Vagina (tissue), 2 donors: ENCODE data around the gene SKP2. TPM values are rescaled to one million over a fixed set of nuclear protein-coding genes. Genes with fewer than 3 reads are reported as not detected.
A peak's percentile ranks its signal among the peaks of the same experiment; 100 is the strongest.

ENCODE experiments used
- DNase-seq, 2 donors: peaks; one replicate each; pipeline ENCODE4 v3.0.0-alpha.2; 2017; ENCODE audit errors: extremely low spot score in 2 of 2
- H3K27ac ChIP-seq: fragments of 200-600 bp; sonication (generic); one replicate; pipeline ENCODE4 v1.5.1; 2019
- H3K27me3 ChIP-seq: fragments of 200-600 bp; sonication (generic); one replicate; pipeline ENCODE4 v1.5.1; 2019
- H3K36me3 ChIP-seq, 2 donors: fragments of 200-600 bp; sonication (generic); one replicate each; pipeline ENCODE4 v1.5.1; 2017 to 2019
- H3K4me1 ChIP-seq: fragments of 200-600 bp; sonication (generic); one replicate; pipeline ENCODE4 v1.5.1; 2019
- H3K4me3 ChIP-seq, 2 donors: fragments of 200-600 bp; sonication (generic); 1 replicate in 1 of 2; 2 replicates in 1 of 2; pipeline ENCODE4 v1.5.1; 2016 to 2019
- H3K9me3 ChIP-seq: fragments of 200-600 bp; sonication (generic); one replicate; pipeline ENCODE4 v1.5.1; 2019
- POLR2A ChIP-seq, 2 donors: fragments of 450-650 bp; IDR thresholded peaks; one replicate each; pipeline ENCODE4 v1.6.1; 2017; ENCODE audit warnings: antibody characterized with exemption in 2 of 2, mild to moderate bottlenecking in 2 of 2, moderate library complexity in 2 of 2
- POLR2AphosphoS5 ChIP-seq, 2 donors: sonication (generic); formaldehyde crosslinking; IDR thresholded peaks; one replicate each; pipeline ENCODE4 v1.9.0; 2017; ENCODE audit warnings: antibody characterized with exemption in 2 of 2, mild to moderate bottlenecking in 2 of 2, low read depth in 1 of 2; ENCODE audit not compliant: insufficient read depth in 1 of 2
- intact Hi-C: fragments of 100-400 bp; cut with DNase I; formaldehyde crosslinking; loops from one replicate; pipeline ENCODE4 v1.15.1; 2023
- total RNA-seq: library from RNA; depleted of rRNA; stranded (reverse); fragments of >200 nt; gene quantifications from one replicate; pipeline ENCODE4 v1.2.3, GENCODE V29; 2016
- TF ChIP-seq, protein P1 (sequence below), 3 experiments: fragments of 450-650 bp in 2 of 3; fragments of 200-600 bp in 1 of 3; sonication (generic) in 1 of 3; IDR thresholded peaks; one replicate each; pipeline ENCODE4 v1.5.1; 2017 to 2019; ENCODE audit warnings: antibody characterized with exemption in 3 of 3, mild to moderate bottlenecking in 2 of 3, moderate library complexity in 2 of 3

The SKP2 gene
- 12.0 TPM for total RNA-seq

DNA sequence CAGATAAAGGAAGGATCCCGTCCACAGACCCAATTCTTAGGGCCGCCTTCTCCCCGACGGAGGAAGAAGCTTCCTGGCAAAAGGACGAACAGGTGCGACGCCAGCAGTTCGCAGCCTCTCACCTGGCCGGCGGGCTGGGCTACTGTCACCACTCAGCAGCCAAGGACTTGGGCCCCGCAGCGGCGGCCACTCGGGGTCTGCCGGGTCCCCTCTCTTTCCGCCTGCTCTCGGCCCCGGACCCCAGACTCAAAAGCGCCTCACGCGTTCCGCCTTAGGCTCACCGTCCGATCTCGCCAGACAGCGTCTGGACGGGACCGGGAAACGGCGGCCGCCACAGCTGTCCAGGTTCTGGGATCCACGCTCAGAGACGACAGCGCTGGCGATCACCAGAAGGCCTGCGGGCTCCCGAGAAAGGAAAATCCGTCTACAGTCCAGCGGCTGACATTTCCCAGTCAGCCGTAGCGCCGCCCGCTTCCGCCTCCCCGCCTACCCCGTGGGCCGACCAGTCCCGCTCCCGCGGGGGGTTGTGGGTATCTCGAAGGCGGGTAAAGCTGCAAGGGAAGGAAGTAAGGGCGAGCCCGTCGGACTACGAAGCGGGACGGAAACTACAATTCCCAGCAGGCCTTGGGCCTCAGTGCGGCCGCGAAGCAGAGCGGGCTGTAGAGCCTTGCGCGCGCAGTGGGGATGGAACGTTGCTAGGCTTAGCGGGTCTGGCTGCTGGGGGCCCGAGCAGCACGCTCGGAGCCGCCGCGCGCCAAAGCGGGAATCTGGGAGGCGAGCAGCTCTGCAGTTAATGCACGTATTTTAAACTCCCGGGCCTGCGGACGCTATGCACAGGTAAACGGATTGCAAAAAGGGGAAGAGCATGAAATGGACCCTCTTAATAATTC, at the start of gene SKP2, which contains the start of gene LMBRD2:
SKP2 (plus strand) TSS at position 678 of the 890 bp plus-strand sequence; CDS start at position 830, 152 bp downstream.
LMBRD2 (minus strand) TSS at position 454 of the 890 bp plus-strand sequence. CDS start 8,538 bp downstream, outside the sequence.
- H3K4me1 ChIP-seq: peaks cover 44% of the 10 kb centered on the region

DNA sequence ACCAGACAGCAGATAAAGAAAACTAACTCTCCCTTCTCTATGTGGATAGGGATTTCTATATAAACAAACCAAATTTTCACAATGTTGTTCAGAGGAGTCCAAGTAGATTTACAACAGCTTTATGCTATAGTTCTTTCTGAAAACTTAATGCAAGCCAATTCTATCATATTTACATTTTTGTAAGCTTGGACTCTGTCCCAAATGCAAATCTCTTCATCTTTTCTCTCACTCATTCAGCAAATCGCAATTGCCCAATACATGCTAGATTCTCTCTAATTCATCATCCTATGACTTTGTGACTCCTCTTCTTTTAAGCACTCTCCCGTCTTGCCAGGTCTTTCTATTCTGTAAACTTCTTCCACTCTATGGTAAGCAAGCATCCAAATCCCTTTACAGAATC, 46.1 kb upstream of the SKP2 start:
- no peak overlapping the region for H3K4me3 ChIP-seq
- intact Hi-C loops: no loop called here
- DNase-seq: no peak
- H3K27me3 ChIP-seq: no peaks in the 10 kb centered on the region
- H3K36me3 ChIP-seq: peaks cover 0 to 40% of the 10 kb centered on the region in 2 donors
- no peaks in the 10 kb centered on the region for H3K4me1 ChIP-seq
- H3K9me3 ChIP-seq: no peaks in the 10 kb centered on the region
- no peak overlapping the region for H3K27ac ChIP-seq
- TF ChIP-seq POLR2A (IDR thresholded peaks at IDR 0.05) (no peak), POLR2AphosphoS5 (IDR thresholded peaks at IDR 0.05; ENCODE audit: insufficient read depth in 1 of 2, low read depth in 1 of 2) (no peak)
- TF ChIP-seq, protein P1, sequence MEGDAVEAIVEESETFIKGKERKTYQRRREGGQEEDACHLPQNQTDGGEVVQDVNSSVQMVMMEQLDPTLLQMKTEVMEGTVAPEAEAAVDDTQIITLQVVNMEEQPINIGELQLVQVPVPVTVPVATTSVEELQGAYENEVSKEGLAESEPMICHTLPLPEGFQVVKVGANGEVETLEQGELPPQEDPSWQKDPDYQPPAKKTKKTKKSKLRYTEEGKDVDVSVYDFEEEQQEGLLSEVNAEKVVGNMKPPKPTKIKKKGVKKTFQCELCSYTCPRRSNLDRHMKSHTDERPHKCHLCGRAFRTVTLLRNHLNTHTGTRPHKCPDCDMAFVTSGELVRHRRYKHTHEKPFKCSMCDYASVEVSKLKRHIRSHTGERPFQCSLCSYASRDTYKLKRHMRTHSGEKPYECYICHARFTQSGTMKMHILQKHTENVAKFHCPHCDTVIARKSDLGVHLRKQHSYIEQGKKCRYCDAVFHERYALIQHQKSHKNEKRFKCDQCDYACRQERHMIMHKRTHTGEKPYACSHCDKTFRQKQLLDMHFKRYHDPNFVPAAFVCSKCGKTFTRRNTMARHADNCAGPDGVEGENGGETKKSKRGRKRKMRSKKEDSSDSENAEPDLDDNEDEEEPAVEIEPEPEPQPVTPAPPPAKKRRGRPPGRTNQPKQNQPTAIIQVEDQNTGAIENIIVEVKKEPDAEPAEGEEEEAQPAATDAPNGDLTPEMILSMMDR (IDR thresholded peaks at IDR 0.05): no peak

More for the DNA sequence above, at the start of gene SKP2, which contains the start of gene LMBRD2:
- H3K36me3 ChIP-seq: no peaks in the 10 kb centered on the region
- DNase-seq: peak in 1 of 2 donors; percentile 96
- H3K4me3 ChIP-seq: peak within 1 kb of the TSS; percentile 80 to 98
- H3K27me3 ChIP-seq: no peaks in the 10 kb centered on the region
- no peaks in the 10 kb centered on the region for H3K9me3 ChIP-seq
- TF ChIP-seq POLR2AphosphoS5 (IDR thresholded peaks at IDR 0.05; ENCODE audit: insufficient read depth in 1 of 2, low read depth in 1 of 2) (peak; percentile 90 to 99), POLR2A (IDR thresholded peaks at IDR 0.05) (no peak)
- TF ChIP-seq, protein P1 (IDR thresholded peaks at IDR 0.05): peak in 1 of 3 experiments; percentile 23
- H3K27ac ChIP-seq: peak within 1 kb of the TSS; percentile 79
- intact Hi-C loops: loop anchor here (1.0 kb wide), 1 partner anchor 90 kb away; the partner anchor contains the start of gene NADK2

DNA sequence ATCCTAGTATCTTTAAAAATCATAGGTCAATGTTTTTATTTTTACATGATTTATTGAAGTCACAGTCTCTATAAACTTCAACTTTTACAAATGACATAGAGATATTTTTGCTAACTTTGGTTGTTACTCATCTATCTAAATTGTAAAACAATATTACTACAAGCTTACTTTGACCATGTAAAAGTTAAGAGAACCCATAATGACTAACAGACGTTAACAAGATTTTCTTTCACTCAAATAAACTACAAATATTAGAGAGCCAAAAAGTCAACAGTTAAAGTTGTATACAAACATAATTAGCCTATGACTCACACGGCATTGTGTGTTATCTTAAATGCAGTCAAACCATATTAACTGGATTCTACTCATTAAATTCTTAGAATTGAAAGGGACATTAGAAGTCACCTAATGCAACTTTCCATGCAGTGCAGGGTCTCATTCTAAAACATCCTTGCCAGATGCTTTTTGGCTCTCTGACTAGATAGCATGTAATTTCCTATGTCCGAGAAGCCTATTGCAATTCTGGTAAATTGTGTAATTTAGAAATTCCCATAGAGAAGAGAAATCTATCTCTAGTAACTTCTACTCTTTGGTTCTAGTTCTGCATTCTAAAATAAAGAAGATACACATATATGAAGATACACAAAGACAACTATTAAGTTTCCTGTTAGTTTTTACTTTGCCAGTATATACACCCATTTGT, 43.0 kb upstream of the SKP2 start:
- TF ChIP-seq POLR2AphosphoS5 (IDR thresholded peaks at IDR 0.05; ENCODE audit: insufficient read depth in 1 of 2, low read depth in 1 of 2): no peak
- TF ChIP-seq, protein P1 (IDR thresholded peaks at IDR 0.05): no peak
- TF ChIP-seq POLR2A (IDR thresholded peaks at IDR 0.05): no peak
- Histone ChIP-seq H3K9me3 (no peaks in the 10 kb centered on the region), H3K4me3 (no peak overlapping the region), H3K27me3 (no peaks in the 10 kb centered on the region), H3K4me1 (no peaks in the 10 kb centered on the region), H3K36me3 (peaks cover 0 to 32% of the 10 kb centered on the region in 2 donors), H3K27ac (no peak overlapping the region)
- intact Hi-C loops: no loop called here
- no peak for DNase-seq

DNA sequence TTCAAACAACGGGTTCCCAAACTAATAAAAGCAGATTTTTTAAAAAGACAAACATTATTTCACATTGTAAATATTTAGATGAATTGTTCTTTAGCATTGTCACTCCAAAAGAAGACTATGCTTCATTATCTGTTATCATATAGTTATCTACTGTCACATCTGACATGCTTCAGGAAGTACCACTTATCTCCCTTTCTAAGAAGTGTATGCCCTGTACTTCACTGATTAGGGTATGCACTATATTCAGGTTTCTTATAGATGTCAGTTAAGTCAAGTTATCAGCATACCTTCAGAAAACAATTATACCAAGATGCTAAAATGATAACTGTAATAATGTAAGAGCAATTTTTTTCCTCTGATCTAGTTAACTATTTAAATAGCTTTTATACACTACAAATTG, 40.7 kb upstream of the SKP2 start:
- intact Hi-C loops: no loop called here
- DNase-seq: no peak
- Histone ChIP-seq H3K4me3 (no peak overlapping the region), H3K36me3 (peaks cover 0 to 18% of the 10 kb centered on the region in 2 donors), H3K9me3 (no peaks in the 10 kb centered on the region), H3K27ac (no peak overlapping the region), H3K4me1 (no peaks in the 10 kb centered on the region), H3K27me3 (no peaks in the 10 kb centered on the region)
- no peak for TF ChIP-seq POLR2AphosphoS5 (IDR thresholded peaks at IDR 0.05; ENCODE audit: insufficient read depth in 1 of 2, low read depth in 1 of 2)
- TF ChIP-seq POLR2A (IDR thresholded peaks at IDR 0.05): no peak
- TF ChIP-seq, protein P1 (IDR thresholded peaks at IDR 0.05): no peak
